Activated CD4-positive, alpha-beta T cell treated with anti-CD3 and anti-CD28 coated beads, Interleukin-2, amount 50 U/mL, for 16 hours (primary cell): ENCODE data around the gene PFKL.
"Not testable (repeated sequence)": the region's sequence is repeated elsewhere in the genome, so short reads cannot be mapped to it uniquely, and the experiment has no call there.

Experiments used
- DNase-seq: peaks from one replicate; pipeline ENCODE4 v3.0.0-alpha.2; 2020

PFKL gene

GRCh38 chr21:44279354-44280260 lies 20.2 kb upstream of the PFKL start:
- DNase-seq: no peak

DNA sequence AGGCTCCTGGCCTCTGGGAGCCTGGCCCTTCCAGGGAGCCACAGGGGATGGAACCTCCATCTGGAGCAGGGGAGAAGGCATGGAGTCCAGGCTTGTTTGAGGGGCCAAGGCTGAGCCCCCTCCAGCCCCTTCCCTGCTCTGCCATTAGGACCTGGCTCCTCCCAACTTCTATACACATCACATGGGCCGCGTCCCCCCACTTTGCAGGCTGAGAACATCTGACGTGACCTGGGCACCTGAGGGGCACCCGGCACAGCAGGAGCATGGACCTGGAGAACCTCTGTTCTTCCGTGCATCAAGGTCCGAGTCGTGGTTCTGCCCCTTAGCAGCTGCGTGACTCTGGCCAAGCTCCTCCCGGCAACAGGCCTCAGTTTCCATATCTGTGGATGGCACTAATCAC lies 18.1 kb upstream of the PFKL start:
- DNase-seq: no peak

GRCh38 chr21:44282370-44282769 lies 17.5 kb upstream of the PFKL start:
- DNase-seq: no peak

DNA sequence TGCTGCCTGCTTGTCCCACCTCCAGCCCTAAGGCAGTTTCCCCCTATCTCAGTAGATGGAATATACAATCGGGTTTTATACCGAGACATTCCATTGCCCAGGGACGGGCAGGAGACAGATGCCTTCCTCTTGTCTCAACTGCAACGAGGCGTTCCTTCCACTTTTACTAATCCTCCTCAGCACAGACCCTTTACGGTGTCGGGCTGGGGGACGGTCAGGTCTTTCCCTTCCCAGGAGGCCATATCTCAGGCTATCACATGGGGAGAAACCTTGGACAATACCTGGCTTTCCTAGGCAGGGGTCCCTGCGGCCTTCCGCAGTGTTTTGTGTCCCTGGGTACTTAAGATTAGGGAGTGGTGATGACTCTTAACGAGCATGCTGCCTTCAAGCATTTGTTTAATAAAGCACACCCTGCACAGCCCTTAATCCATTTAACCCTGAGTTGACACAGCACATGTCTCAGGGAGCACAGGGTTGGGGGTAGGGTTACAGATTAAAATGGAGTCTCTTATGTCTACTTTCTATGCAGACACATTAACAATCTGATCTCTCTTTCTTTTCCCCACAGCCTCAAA lies 16.6 kb upstream of the PFKL start:
- DNase-seq: not testable (repeated sequence)

DNA sequence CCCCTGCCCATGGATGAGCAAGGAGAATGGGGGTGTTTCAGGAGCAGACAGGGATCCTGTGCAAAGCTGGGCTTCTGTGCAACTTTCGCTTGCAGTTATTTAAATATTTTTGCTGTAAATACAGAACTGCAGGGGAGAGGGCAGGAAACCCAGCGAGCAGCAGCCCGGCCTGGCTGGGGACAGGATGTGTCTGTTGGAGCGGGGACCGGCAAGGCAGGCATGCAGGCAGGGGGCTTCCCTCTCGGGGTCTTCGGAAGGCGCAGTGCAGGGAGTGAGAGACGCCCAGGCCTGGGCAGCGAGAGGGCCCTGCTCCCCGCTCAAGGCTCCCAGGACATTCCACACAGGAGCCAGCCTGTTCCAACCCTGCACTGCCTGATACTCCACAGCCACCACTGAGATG lies 15.9 kb upstream of the PFKL start:
- no peak for DNase-seq

GRCh38 chr21:44285138-44285992 lies 14.5 kb upstream of the PFKL start, which contains the start of gene AIRE:
Gene AIRE (plus strand): TSS chr21:44285876. CDS start chr21:44286007, 131 bp downstream.
- DNase-seq: no peak

GRCh38 chr21:44286086-44286715 lies 13.7 kb upstream of the PFKL start:
- DNase-seq: no peak

GRCh38 chr21:44286716-44287632 lies 12.9 kb upstream of the PFKL start:
- DNase-seq: no peak

DNA sequence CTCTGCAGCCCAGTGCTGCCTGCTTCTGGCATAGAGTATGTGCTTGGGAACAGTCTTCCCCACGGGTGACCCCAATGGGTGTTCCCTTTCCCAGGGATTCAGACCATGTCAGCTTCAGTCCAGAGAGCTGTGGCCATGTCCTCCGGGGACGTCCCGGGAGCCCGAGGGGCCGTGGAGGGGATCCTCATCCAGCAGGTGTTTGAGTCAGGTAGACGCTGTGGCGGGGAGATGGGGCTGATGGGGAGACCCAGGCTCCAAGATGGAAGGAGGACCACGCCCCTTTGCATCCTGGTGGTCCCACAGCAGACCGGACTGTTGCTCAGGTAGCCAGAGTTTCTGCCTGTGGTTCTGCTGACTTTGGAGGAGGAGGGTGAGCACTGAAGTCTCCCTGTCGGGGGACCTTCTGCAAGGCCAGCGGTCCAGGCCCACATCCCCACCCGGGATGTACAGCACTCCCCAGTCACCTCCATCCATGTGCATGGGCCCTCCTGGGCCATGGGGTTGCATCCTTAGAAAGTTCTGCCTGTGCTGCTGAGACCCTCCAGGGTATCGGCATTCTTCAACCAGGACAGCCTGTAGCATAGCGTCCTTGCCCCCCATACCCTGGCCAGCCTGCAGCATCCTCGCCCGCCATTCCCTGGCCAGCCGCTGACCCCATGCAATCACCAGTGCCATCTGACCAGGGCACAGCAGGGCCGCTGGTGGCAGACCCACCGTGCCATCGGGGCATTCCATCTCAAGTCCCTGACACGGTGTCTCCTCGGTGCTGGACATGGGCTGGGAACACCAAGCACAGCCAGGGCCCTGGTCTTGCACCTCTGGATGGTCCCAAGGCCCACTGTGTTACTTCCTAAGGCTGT lies 11.4 kb upstream of the PFKL start:
- no peak for DNase-seq

- DNase-seq: no peak
Measured at GRCh38 chr21:44289381-44290010, 10.4 kb upstream of the PFKL start.

DNA sequence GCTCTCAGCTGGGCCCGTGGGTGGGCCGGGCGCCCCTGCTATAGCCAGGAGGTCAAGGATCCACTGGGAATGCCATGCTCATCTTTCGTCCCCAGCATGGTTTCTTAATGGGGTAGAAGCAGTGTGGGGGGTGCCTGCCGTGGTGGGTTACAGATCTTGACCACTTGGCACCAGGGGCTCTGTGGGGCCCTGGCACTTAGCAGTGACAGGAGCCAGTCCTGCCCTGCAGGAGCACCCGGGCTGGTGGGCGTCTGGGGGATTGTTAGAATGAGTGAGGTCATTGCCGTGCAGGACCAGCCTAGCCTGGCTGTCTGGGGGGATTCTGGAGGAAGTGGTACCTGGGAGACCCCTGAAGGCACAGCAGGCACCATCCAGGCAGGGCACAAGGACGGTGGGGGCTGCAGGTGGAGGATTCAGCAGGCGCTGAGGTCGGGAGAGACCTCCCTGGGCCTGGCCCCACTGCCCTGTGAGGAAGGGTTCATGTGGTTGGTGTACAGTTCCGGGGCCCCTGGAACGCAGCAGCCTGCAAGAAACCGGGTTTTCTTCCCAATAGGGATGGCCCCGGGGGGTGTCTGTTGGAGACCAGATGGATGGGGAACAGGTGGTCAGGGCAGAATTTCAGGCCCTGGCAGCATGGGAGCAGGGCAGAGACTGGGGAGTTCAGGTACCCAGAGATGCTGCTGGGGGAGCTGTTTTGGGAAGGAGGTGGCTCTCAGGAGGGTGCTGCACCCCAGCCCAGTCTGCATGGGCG lies 9.4 kb upstream of the PFKL start:
- DNase-seq: no peak

- DNase-seq: no peak
Measured at GRCh38 chr21:44291078-44291935, 8.5 kb upstream of the PFKL start.

GRCh38 chr21:44291936-44292811 lies 7.7 kb upstream of the PFKL start:
- DNase-seq: no peak

DNA sequence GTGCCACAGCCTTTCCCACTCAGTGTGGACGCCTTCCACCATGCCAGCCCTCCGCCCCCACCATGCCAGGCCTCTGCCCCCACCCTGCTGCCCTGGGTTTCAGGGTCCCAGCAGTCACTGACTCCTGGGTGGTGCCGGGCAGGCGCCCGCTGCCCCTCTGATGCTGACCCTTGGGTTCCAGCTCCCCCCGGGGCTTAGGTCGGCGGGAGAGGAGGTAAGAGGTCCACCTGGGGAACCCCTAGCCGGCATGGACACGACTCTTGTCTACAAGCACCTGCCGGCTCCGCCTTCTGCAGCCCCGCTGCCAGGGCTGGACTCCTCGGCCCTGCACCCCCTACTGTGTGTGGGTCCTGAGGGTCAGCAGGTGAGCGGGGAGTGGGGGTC lies 7.0 kb upstream of the PFKL start:
- no peak for DNase-seq

DNA sequence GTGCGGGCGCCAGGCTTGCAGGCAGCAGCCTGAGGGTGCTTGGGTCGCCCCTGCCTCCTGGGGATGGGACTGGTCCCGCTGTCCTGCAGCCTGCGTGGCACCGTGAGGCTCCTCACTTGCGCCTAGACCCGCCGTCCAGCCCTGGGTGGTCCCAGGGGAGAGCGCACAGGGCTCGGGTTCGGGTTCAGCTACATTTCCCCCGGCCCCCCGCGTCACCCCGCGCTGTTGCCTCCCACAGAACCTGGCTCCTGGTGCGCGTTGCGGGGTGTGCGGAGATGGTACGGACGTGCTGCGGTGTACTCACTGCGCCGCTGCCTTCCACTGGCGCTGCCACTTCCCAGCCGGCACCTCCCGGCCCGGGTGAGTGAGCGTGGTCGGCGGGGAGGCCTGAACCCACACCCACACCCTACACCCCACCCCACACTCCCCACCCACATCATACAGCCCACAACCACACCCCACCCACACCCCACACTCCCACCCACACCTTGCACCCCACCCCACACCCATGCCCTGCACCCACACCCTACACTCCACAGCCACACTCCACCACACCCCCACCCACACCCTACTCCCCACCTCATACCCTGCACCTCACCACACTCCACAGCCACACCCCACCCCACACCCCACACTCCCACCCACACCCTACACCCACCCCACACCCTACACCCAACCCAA lies 6.2 kb upstream of the PFKL start:
- DNase-seq: no peak

GRCh38 chr21:44294391-44295162 lies 5.3 kb upstream of the PFKL start:
- DNase-seq: no peak
